ENCODE data around the gene FOLR1. TPM values are rescaled to one million over a fixed set of nuclear protein-coding genes. Genes with fewer than 3 reads are reported as not detected.

The FOLR1 gene
- total and polyA plus RNA-seq, 10 of the 15 experiments (the other 5 are each of a cell fraction or from before 2014, with no cell fraction given): not detected

DNA sequence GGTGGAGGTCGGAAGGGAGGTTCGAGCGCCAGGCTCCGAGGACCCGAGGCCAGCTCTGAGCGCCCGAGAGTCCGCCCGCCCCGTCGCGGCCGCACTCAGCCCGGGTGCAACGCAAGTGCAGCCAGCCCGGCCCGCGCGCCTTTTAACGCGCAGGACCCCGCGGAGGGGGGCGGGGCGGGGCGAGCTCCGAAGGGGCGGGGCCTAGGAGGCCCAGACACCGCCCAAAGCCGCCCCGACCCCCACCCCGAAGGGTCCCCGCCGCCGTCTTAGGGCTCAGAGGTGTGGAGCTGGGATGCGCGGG, 52.1 kb downstream of the FOLR1 start, which contains the start of gene PHOX2A (continued):
- TF ChIP-seq, protein P1, sequence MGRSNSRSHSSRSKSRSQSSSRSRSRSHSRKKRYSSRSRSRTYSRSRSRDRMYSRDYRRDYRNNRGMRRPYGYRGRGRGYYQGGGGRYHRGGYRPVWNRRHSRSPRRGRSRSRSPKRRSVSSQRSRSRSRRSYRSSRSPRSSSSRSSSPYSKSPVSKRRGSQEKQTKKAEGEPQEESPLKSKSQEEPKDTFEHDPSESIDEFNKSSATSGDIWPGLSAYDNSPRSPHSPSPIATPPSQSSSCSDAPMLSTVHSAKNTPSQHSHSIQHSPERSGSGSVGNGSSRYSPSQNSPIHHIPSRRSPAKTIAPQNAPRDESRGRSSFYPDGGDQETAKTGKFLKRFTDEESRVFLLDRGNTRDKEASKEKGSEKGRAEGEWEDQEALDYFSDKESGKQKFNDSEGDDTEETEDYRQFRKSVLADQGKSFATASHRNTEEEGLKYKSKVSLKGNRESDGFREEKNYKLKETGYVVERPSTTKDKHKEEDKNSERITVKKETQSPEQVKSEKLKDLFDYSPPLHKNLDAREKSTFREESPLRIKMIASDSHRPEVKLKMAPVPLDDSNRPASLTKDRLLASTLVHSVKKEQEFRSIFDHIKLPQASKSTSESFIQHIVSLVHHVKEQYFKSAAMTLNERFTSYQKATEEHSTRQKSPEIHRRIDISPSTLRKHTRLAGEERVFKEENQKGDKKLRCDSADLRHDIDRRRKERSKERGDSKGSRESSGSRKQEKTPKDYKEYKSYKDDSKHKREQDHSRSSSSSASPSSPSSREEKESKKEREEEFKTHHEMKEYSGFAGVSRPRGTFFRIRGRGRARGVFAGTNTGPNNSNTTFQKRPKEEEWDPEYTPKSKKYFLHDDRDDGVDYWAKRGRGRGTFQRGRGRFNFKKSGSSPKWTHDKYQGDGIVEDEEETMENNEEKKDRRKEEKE (IDR thresholded peaks at IDR 0.05): no peak
- TF ChIP-seq POU2F2 (IDR thresholded peaks at IDR 0.05; ENCODE audit: borderline replicate concordance, low read depth, low read length) (no peak), WRNIP1 (IDR thresholded peaks at IDR 0.05; ENCODE audit: borderline replicate concordance, low read depth, low read length) (no peak), FOXM1 (IDR thresholded peaks at IDR 0.05; ENCODE audit: low read depth, low read length) (no peak), BRCA1 (IDR thresholded peaks at IDR 0.05; ENCODE audit: low read depth, low read length) (no peak), RBBP5 (conservative IDR thresholded peaks at IDR 0.05) (no peak), BACH1 (IDR thresholded peaks at IDR 0.05; ENCODE audit: borderline replicate concordance) (no peak), STAT1 (conservative IDR thresholded peaks at IDR 0.05) (no peak), SPI1 (IDR thresholded peaks at IDR 0.05; ENCODE audit: borderline replicate concordance, insufficient read depth, low read depth, low read length) (no peak)
- TF ChIP-seq, protein P2, sequence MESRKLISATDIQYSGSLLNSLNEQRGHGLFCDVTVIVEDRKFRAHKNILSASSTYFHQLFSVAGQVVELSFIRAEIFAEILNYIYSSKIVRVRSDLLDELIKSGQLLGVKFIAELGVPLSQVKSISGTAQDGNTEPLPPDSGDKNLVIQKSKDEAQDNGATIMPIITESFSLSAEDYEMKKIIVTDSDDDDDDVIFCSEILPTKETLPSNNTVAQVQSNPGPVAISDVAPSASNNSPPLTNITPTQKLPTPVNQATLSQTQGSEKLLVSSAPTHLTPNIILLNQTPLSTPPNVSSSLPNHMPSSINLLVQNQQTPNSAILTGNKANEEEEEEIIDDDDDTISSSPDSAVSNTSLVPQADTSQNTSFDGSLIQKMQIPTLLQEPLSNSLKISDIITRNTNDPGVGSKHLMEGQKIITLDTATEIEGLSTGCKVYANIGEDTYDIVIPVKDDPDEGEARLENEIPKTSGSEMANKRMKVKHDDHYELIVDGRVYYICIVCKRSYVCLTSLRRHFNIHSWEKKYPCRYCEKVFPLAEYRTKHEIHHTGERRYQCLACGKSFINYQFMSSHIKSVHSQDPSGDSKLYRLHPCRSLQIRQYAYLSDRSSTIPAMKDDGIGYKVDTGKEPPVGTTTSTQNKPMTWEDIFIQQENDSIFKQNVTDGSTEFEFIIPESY (IDR thresholded peaks at IDR 0.05): no peak
- TF ChIP-seq, protein P3, sequence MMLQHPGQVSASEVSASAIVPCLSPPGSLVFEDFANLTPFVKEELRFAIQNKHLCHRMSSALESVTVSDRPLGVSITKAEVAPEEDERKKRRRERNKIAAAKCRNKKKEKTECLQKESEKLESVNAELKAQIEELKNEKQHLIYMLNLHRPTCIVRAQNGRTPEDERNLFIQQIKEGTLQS (IDR thresholded peaks at IDR 0.05; ENCODE audit: borderline replicate concordance, extremely low read depth, low read depth, low read length): no peak
